ENCODE results near the gene SCUBE3. TPM values are rescaled to one million over a fixed set of nuclear protein-coding genes. Genes with fewer than 3 reads are reported as not detected.

Gene SCUBE3
- total and polyA plus RNA-seq, 9 of the 15 experiments (the other 6 are each of a cell fraction or from before 2014, with no cell fraction given): 0.01 to 0.11 TPM; not detected in 7

GRCh38 chr6:35240838-35241801 lies 27.4 kb downstream of the SCUBE3 start (continued):
- TF ChIP-seq CHD7 (IDR thresholded peaks at IDR 0.05; ENCODE audit: low read depth, low read length) (no peak), HNRNPUL1 (IDR thresholded peaks at IDR 0.05; ENCODE audit: low read length) (no peak), RAD51 (IDR thresholded peaks at IDR 0.05; ENCODE audit: borderline replicate concordance, low read depth) (no peak), BMI1 (IDR thresholded peaks at IDR 0.05; ENCODE audit: low read length) (no peak), DLX4 (CRISPR knock-in tag; IDR thresholded peaks at IDR 0.05) (no peak), PHF21A (IDR thresholded peaks at IDR 0.05; ENCODE audit: borderline replicate concordance, low read depth) (no peak), RAD21 (CRISPR knock-in tag; conservative IDR thresholded peaks at IDR 0.05 in 1 of 2, IDR thresholded peaks at IDR 0.05 in 1 of 2) (peak; percentile 87 to 92), ZNF408 (CRISPR knock-in tag; IDR thresholded peaks at IDR 0.05; ENCODE audit: low read depth) (no peak), SMAD1 (IDR thresholded peaks at IDR 0.05; ENCODE audit: low read depth, low read length, partially characterized antibody) (no peak), GATA2 (CRISPR knock-in tag; IDR thresholded peaks at IDR 0.05) (no peak), TFE3 (CRISPR knock-in tag; IDR thresholded peaks at IDR 0.05) (no peak)
- TF ChIP-seq, protein P1, sequence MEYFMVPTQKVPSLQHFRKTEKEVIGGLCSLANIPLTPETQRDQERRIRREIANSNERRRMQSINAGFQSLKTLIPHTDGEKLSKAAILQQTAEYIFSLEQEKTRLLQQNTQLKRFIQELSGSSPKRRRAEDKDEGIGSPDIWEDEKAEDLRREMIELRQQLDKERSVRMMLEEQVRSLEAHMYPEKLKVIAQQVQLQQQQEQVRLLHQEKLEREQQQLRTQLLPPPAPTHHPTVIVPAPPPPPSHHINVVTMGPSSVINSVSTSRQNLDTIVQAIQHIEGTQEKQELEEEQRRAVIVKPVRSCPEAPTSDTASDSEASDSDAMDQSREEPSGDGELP (CRISPR knock-in tag; IDR thresholded peaks at IDR 0.05; ENCODE audit: borderline replicate concordance): peak; percentile 48; the same call in 1 of the 2 replicates
